Panc1 (cell line): ENCODE results near the gene MIF4GD.

Source experiments
- CTCF ChIP-seq: fragments of 450-650 bp; IDR thresholded peaks from 2 replicates; pipeline ENCODE4 v1.5.1; 2017; ENCODE audit warnings: mild to moderate bottlenecking
- POLR2AphosphoS5 ChIP-seq: IDR thresholded peaks from 2 replicates; pipeline ENCODE4 v1.6.1; 2012; ENCODE audit warnings: mild to moderate bottlenecking, low read depth, low read length, moderate library complexity
- SIN3A ChIP-seq: IDR thresholded peaks from 2 replicates; pipeline ENCODE4 v1.6.1; 2012; ENCODE audit warnings: low read depth, mild to moderate bottlenecking, low read length, moderate library complexity, borderline replicate concordance; ENCODE audit not compliant: insufficient read depth

GRCh38 chr17:75288359-75288758 is 17.3 kb upstream of the MIF4GD start:
- TF ChIP-seq CTCF (no peak), POLR2AphosphoS5 (no peak), SIN3A (no peak)
